Stimulated activated CD4-positive, alpha-beta T cell treated with anti-CD3 and anti-CD28 coated beads, TNF-alpha, amount 100 ng/mL, for 24 hours (primary cell): ENCODE results near the gene ABCC8.
A peak's percentile ranks its signal among the peaks of the same experiment; 100 is the strongest.

ENCODE experiments used
- DNase-seq, 3 experiments: peaks; one replicate each; pipeline ENCODE4 v3.0.0-alpha.2; 2020; ENCODE audit warnings: low read depth in 3 of 3

Gene ABCC8

GRCh38 chr11:17505146-17505545 lies 28.5 kb upstream of the ABCC8 start:
- no peak for DNase-seq

GRCh38 chr11:17504330-17505107 lies 27.9 kb upstream of the ABCC8 start:
- peak; percentile 54 to 75 (median 57) for DNase-seq

- DNase-seq, result no peak
Observed at GRCh38 chr11:17502630-17503029, 26.0 kb upstream of the ABCC8 start.

- DNase-seq, result no peak
Observed at GRCh38 chr11:17500673-17501072, 24.0 kb upstream of the ABCC8 start.

- no peak for DNase-seq
Observed at GRCh38 chr11:17498475-17498874, 21.8 kb upstream of the ABCC8 start.

- no peak for DNase-seq
Observed at GRCh38 chr11:17498058-17498457, 21.4 kb upstream of the ABCC8 start.

GRCh38 chr11:17496406-17496805 lies 19.8 kb upstream of the ABCC8 start:
- DNase-seq, result no peak

- DNase-seq, result no peak
Observed at GRCh38 chr11:17494019-17494418, 17.4 kb upstream of the ABCC8 start.

- DNase-seq, result no peak
Observed at GRCh38 chr11:17490938-17491337, 14.3 kb upstream of the ABCC8 start.

- no peak for DNase-seq
Observed at GRCh38 chr11:17490232-17490631, 13.6 kb upstream of the ABCC8 start.

- no peak for DNase-seq
Observed at GRCh38 chr11:17489751-17490150, 13.1 kb upstream of the ABCC8 start.

GRCh38 chr11:17488563-17488962 lies 11.9 kb upstream of the ABCC8 start:
- no peak for DNase-seq

GRCh38 chr11:17486646-17487045 lies 10.0 kb upstream of the ABCC8 start:
- DNase-seq, result no peak

GRCh38 chr11:17483505-17483904 lies 6.9 kb upstream of the ABCC8 start:
- DNase-seq, result no peak

- DNase-seq, result no peak
Observed at GRCh38 chr11:17481905-17482304, 5.3 kb upstream of the ABCC8 start.

- no peak for DNase-seq
Observed at GRCh38 chr11:17479284-17480214, 2.9 kb upstream of the ABCC8 start.

GRCh38 chr11:17478070-17478469 lies 1.4 kb upstream of the ABCC8 start:
- DNase-seq, result no peak

GRCh38 chr11:17477361-17477760 lies 716 bp upstream of the ABCC8 start:
- DNase-seq, result no peak

- DNase-seq, result no peak
Observed at GRCh38 chr11:17477084-17477333, 364 bp upstream of the ABCC8 start.

- DNase-seq, result no peak
Observed at GRCh38 chr11:17475666-17476316, 854 bp downstream of the ABCC8 start.

GRCh38 chr11:17473071-17473744 lies 3.4 kb downstream of the ABCC8 start:
- no peak for DNase-seq

GRCh38 chr11:17472467-17472866 lies 4.2 kb downstream of the ABCC8 start:
- DNase-seq, result no peak
